A673 (cell line): ENCODE data around the gene PIP4K2A.

Experiments used
- CTCF ChIP-seq: fragments of 300-800, 200-600 bp; sonication (generic); conservative IDR thresholded peaks from 2 replicates; pipeline ENCODE4 v1.5.1; 2017; ENCODE audit warnings: low read depth, mild to moderate bottlenecking, antibody characterized with exemption, low read length, moderate library complexity, mixed read lengths
- EZH2 ChIP-seq: fragments of 200-600 bp; sonication (generic); IDR thresholded peaks from 2 replicates; pipeline ENCODE4 v1.6.1; 2017; ENCODE audit warnings: borderline replicate concordance, low read depth, mild to moderate bottlenecking, mixed read lengths, antibody characterized with exemption, low read length; ENCODE audit not compliant: poor library complexity, severe bottlenecking

GRCh38 chr10:22647244-22647643, 67.1 kb downstream of the PIP4K2A start:
- TF ChIP-seq CTCF (no peak), EZH2 (no peak)
